DMS53 treated with DMSO at 0.1 percent for 48 hours (cell line): ENCODE results near the gene PRR12.

ENCODE experiments used
- DNase-seq: peaks from one replicate; lab custom pipeline; 2025; ENCODE audit not compliant: unreplicated experiment; lab: John Stamatoyannopoulos, UW

Gene PRR12

DNA sequence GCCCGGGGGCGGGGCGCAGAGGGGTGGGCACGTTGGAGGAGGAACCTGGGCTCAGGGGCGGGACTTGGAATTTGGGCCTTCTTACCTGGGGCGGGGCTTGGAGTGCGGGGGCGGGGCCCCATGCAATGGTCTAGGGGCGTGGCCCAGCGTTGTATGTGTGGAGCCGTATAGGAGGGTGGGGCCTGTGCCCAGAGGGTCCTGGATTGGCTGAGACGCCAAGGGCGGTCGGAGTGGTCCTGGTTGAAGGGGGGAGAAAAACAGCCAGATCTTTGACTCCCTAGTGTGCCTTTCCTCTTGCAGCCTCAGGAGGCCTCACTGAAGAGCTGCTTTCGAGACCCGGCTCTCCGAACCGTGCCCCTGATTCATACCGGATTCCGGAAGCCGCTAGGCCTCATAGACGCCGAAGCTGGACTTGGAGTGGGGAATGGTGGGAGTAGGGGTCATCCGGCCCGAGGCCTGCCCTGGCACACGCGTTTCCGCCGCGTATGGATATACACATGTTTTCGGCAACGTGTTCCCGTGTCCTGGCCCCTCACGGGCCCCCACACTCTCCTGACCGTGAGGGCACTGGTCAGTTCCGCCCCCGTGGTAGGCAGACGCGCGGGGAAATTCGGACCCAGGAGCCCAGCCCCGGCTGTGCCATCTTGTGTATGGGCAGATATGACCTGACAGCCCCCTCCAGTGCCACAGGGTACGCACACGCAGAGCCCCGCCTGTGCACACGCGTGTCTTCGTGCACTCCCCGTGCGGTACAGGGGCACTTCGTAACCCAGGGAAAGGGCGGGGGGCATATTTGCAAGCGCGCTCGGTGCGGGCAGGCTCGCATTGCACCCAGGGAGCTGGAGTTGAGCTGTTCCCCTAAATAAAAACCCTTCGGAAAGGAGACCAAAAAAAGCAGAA lies 661 bp upstream of the PRR12 start:
- peak; percentile 79 for DNase-seq

DNA sequence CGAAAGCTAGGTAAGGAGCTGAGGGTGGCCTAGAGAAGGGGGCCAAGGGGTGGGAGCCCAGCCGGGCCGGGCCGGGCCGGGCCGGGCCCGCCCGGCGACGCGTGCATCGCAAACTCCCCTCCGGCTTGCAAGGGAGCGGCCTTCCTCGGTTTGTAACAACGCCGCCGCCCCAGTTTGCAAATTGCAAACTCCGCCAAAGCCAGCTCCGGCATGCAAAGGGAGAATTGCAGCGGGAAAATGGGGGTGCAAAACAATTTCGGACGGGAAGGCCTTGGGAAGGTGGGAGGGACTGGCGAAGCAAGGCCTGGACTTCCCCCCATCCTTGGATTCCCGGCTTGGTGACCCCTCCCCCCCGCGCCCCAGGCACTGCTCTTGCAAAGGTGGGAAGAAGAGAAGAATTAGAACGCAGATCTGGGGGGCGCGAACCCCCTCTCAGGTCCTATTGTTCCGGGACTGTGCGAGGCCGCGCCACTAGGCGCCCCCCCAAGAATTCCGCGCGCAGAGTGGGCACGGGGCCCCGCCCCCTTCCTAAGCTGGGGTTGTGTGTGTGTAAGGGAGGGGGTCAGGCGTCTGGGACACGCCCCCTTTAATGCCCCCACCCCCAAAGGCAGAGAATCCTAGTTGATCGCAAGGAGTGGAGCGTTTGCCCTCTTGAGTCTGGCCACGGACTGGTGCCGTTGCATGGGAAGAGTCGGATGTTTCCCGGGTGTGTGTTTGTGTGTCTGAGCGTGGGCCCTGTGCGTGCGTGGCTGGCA lies 926 bp downstream of the PRR12 start:
- DNase-seq = no peak

DNA sequence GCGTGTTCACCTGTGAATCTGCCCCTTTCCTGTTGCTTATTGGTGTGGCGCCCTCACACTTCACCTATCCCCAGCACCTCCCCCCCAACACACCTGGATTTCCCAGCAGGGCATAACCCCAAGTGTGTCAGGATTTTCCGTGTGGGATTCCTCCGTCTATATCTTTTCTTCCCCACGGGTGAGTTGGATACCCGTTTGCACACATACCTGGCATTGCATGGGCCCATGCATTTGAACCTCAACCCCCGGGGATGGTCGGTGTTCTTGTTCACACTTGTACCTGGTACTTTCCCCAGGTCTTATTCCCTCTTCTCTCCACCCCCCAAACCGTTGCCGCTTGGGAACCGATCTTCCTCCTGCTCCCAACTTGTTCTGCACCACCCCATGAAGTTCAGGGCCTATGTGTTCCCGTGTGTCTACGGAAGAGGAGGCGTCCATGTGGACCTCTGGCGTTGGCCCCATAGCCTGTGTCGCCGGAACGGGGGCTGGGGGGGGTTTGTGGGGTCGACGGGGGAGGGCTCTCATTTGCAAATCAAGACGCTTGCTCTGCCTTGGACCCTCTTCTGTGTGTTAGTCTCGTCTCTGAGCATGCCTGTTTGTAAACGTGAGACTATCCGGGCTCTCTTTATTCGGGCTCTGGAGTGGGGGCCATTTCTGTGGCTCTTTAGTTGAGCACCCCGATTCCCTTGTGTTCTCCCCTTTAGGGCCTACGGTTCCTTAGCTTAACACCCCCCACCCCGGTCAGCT lies 1.7 kb downstream of the PRR12 start:
- DNase-seq = no peak

DNA sequence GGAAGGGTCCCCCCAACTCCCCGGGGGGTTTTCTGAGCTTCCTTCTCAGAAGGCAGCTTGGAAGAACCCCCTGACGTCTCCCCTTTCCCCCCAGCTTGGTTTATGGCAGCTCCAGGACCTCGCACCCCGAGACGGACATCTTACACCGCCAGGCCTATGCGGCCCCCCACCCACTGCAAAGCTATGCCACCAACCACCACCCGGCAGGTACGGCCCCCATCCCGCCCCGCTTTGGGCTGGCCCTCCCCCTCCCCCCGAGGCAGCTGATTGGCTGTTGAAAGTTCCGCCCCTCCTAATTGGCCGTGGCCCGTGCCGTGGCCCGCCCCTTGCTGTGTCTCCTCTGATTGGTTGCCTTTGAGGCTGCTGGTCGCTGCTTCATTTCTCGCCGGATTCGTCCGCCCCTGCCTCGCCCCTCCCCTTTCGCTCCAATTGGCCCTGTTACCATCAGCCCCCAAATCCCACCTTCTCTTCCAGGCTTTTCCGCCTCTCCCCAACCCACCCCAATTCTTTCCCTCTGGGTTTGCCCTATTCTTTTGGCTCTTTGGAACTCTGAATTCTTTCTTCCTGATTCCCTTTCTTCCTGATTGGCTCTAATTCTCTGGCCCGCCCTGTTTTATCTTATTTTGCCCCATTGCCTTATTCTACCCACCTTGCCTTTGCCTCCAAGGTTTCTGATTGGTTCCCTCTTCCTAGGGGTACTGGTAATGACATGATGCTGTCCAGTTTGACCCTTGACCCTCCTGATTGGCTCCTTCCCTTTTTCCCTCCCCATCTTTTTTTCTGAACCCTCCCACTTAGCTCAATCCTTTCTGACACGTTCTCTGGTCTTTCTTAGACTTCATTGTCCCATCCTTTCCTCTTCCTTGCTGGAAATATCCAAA lies 2.5 kb downstream of the PRR12 start:
- no peak for DNase-seq

DNA sequence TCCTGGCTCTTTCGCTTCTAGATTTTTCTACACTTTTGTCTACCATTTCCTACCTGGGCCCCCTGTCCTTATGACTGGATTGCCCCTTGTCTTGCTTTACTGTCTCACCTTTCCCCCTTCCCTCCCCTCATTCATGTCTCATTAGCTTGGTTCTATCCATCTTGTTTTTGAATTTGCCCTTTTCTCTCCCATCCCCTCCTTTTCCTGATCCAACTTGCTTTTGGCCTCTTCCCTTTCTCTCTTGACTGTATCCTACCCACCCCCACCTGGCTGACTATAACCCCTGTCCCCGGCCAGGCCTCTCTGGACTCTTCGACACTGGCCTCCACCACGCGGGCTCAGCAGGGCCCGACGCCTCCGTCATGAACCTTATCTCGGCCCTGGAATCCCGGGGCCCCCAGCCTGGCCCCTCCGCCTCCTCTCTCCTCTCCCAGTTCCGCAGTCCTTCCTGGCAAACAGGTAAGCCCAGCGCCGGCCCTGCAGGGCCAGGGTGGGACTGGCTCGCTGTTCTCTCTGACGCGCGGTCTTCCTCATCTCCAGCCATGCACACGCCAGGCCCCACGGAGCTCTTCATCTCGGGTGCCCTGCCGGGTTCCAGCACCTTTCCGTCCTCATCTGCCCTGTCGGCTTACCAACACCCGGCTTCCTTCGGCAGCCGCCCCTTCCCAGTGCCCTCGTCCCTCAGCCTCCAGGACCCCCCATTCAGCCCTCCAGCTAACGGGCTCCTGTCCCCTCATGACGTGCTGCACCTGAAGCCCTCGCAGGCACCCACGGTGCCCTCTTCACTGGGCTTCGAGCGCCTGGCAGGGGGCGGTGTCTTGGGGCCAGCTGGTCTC lies 3.4 kb downstream of the PRR12 start:
- DNase-seq = no peak

DNA sequence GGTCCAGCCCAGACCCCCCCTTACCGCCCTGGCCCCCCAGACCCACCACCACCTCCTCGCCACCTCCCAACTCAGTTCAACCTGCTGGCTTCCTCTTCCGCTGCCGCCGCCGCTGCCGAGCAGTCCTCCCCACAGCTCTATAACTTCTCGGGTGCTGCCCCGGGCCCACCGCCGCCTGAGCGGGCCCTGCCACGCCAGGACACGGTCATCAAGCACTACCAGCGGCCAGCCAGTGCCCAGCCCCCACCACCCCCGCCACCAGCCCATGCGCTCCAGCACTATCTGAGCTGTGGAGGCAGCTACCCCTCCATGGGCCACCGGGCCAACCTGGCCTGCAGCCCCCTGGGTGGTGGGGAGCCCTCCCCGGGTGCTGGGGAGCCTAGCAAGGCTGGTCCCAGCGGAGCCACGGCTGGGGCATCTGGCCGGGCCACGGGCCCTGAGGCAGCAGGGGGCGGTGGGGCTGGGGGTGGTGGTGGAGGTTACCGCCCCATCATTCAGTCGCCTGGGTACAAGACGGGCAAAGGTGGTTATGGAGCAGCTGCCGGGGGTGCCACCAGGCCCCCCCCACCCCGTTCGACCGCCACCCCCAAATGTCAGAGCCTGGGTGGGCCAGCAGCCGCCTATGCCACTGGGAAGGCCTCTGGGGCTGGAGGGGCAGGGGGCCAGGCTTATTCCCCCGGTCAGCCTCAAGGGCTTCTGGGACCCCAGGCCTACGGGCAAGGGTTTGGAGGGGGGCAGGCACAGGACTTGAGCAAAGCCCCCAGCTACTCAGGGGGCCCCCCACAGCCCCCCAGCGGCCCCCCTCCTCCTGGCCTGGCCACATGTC lies 4.2 kb downstream of the PRR12 start:
- no peak for DNase-seq

DNA sequence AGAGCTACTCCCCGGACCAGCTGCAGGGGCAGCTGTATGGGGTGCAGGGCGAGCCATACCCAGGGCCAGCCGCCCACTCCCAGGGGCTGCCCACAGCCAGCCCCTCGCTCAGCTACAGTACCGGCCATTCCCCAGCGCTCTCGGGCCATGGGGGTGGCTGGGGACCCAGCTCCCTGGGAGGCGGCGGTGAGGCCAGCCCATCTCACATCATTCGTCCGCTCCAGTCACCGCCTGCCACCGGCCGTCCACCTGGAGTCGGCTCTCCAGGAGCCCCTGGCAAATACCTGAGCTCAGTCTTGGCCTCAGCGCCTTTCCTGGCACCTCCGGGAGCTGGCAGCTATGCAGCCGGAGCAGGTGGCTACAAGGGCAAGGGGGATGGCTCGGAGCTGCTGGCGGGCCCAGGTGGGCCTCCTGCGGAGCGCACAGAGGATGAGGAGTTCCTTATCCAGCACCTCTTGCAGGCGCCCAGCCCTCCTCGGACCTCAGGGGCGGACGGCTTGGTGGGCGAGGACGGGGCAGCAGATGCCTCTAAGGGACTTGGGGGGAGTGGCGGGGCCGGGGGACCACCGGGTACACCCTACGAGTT lies 4.9 kb downstream of the PRR12 start:
- no peak for DNase-seq

DNA sequence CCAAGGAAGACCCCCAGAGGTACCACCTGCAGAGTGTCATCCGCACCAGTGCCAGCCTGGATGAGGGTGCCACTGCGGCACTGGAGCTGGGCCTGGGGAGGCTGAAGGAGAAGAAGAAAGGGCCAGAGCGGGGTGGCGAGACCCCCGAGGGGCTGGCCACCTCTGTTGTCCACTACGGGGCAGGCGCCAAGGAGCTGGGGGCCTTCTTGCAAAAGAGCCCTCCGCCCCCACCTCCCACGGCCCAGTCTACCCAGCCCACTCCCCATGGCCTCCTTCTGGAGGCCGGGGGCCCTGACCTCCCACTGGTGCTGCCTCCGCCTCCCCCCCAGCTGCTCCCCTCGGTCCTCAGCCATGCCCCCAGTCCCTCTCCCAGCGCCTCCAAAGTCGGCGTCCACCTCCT lies 5.4 kb downstream of the PRR12 start:
- DNase-seq = no peak

DNA sequence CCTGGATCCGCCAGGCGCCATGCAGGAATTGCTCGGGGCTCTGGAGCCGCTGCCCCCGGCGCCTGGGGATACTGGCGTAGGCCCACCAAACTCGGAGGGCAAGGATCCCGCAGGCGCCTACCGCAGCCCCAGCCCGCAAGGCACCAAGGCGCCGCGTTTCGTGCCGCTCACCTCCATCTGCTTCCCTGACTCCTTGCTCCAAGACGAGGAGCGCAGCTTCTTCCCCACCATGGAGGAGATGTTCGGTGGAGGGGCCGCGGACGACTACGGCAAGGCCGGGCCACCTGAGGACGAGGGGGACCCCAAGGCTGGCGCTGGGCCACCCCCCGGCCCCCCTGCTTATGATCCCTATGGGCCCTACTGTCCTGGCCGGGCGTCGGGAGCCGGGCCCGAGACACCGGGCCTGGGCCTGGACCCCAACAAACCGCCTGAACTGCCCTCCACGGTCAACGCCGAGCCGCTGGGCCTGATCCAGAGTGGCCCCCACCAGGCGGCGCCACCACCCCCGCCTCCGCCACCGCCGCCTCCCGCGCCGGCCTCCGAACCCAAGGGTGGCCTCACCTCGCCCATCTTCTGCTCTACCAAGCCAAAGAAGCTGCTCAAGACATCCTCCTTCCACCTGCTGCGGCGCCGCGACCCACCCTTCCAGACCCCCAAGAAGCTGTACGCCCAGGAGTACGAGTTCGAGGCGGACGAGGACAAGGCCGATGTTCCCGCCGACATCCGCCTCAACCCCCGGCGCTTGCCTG lies 6.1 kb downstream of the PRR12 start:
- DNase-seq = no peak

DNA sequence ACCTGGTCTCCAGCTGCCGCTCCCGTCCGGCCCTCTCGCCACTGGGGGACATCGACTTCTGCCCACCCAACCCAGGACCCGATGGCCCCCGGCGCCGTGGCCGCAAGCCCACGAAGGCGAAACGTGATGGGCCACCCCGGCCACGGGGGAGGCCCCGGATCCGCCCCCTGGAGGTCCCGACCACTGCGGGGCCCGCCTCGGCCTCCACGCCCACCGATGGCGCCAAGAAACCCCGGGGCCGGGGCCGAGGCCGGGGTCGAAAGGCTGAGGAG lies 6.7 kb downstream of the PRR12 start:
- no peak for DNase-seq

DNA sequence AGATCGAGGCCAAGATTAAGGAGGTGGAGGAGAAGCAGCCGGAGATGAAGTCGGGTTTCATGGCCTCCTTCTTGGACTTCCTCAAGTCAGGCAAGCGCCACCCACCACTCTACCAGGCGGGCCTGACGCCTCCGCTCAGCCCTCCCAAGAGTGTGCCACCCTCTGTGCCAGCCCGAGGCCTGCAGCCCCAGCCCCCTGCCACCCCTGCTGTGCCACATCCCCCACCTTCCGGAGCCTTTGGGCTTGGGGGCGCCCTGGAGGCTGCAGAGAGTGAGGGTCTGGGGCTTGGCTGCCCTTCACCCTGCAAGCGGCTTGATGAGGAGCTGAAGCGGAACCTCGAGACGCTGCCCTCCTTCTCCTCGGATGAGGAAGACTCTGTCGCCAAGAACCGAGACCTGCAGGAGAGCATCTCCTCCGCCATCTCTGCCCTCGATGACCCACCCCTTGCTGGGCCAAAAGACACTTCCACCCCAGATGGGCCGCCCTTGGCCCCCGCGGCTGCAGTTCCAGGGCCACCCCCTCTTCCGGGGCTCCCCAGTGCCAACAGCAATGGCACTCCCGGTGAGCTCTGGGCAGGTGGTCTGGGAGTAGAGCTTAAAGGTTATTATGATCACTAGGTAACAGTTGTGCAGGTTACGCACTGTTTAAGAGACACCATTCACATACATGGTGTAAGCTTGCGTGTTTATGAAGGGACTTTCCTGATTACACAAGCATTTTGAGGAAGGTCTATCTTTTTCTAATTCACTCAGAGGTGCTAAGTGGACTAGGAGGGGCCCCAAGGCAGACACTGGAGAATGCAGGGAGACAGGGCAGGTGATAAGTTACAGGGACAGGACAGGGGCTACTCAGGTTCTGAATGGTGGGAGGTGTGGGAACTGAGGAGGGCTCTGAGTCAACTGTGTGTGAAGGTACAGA lies 8.7 kb downstream of the PRR12 start:
- DNase-seq = no peak

DNA sequence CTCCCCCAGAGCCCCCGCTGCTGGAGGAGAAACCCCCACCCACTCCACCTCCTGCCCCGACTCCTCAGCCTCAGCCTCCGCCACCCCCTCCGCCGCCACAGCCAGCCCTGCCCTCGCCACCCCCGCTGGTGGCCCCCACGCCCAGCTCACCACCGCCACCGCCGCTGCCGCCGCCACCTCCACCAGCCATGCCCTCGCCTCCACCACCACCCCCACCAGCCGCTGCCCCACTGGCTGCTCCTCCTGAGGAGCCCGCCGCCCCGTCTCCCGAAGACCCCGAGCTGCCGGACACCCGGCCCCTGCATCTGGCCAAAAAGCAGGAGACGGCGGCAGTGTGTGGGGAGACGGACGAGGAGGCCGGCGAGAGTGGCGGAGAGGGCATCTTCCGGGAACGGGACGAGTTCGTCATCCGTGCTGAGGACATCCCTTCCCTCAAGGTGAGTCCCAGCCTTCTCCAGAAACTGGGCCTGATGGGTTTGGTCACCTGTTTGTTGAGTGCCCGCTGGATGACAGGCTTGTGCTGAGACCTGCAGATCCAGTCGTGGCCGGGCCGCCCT lies 10.6 kb downstream of the PRR12 start:
- DNase-seq = no peak

DNA sequence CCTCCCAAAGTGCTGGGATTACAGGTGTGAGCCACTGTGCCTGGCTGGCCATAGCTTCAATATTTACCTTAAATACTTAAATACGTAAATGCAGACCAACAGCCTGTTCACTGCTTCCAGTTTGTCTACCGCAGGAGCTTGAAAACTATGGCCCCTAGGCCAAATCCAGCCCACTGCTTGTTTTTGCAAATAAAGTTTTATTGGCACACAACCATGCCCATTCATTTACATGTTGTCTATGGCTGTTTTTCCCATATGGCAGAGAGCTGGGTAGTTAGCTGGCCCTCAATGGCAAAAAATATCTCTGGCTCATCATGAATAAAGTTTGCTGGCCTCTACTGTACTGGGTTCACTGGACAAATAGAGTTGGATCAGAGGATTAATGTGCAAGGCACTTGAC lies 11.8 kb downstream of the PRR12 start:
- DNase-seq = no peak

DNA sequence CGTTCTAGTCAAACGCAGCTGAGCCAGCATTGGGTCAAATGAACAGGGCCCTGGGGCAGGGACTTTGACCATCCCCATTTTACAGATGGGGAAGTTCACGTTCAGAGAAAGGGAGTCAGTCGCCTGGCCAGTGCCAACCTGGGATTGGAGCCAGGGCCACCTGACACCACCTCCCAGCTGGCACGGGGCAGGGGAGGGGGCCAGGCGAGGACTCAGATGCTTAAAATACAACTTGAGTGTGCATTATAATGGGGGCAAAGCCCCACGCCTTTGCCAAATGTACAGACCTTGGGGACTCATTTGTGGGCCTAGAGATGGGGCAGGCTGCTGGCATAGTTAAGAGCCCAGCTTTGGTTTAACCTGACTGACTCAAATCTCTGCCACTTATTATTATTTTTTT lies 14.6 kb downstream of the PRR12 start:
- DNase-seq = no peak

DNA sequence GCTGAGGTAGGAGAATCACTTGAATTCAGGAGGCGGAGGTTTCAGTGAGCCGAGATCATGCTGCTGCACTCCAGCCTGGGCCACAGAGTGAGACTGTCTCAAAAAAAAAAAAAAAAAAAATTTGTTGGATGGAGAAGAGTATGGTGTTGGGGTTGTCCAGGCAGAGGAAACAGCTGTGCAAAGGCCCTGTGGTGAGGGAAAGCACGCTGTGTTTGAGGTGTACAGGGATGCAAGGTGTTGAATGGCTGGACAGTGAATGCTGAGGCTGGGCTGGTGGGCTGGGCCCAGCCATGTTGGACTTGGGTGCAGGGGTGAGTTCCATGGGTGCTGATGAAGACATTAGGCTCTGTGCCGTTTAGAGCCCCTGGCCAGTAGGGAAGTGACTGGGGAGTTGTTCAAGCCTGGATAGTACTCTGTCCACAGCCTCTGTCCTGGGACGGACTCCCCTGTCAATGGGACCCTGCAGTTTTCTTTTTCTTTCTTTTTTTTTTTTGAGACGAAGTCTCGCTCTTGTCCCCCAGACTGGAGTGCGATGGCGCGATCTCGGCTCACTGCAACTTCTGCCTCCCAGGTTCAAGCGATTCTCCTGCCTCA lies 18.6 kb downstream of the PRR12 start:
- no peak for DNase-seq

DNA sequence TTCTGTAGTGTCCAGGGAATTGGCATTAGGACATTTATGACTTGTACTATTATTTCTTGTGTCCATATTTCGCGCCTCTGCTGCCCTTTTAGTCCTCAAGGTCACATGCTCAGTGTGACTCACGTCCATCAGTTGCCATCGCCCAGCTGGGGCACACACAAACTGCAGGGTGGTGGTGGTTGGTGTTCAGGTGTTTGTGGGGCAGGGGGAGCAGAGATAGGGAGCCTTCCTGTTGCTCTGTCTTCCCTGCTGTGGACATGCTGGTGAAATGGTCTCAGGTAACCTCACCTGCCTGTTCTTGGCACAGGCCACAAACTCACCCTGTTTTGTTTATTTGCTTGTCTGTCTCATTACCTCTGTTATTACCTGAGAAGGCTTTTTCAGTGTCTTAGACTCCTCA lies 22.4 kb downstream of the PRR12 start:
- DNase-seq = no peak
